IPS-18c (cell line): ENCODE measurements around the gene TRIAP1.
"Not testable (repeated sequence)": the region's sequence is repeated elsewhere in the genome, so short reads cannot be mapped to it uniquely, and the experiment has no call there.

ENCODE experiments used
- H3K4me3 ChIP-seq: 2 replicates; pipeline ENCODE4 v1.7.0; 2013; ENCODE audit warnings: low read depth, mild to moderate bottlenecking, low read length, moderate library complexity; ENCODE audit not compliant: insufficient read depth
- H3K9me3 ChIP-seq: one replicate; pipeline ENCODE4 v1.6.1; 2013; ENCODE audit warnings: mild to moderate bottlenecking, low read length, moderate library complexity; ENCODE audit not compliant: control insufficient read depth, insufficient read depth

The TRIAP1 gene

DNA sequence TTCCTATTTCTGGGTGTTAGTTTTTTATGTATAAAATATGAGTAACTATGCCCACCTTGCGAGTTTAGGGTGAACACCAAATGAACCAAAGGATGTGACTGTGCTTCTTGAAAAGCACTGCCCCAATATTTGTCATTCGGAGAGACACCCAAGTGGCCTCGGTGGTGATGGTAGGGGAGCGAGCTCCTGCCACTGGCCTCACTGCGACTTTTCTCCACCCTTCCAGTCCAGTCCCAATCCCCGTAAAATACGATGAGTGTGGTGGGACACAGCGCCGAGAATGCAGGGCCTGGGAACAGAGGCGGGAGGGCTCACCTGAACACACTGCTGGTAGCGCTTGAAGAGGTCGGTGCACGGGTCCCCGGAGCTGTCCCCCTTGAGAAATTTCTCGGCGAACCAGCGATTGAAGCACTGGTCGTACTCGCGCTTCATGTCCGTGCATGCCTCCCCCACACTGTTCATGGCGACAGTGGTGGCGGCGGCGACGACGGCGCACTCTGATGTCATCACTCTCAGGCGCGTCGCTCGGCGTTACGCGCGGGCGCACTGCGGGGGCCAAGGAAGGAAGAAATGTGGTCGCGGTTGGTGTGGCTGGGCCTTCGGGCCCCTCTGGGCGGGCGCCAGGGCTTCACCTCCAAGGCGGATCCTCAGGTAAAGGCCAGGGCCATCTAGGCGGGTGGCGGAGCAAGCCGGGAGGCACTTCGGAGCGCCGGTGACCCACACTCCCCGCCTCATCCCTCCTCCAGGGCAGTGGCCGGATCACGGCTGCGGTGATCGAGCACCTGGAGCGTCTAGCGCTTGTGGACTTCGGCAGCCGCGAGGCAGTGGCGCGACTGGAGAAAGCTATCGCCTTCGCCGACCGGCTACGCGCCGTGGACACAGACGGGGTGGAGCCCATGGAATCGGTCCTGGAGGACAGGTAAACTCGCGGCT, at the start of gene TRIAP1, which contains the start of gene GATC:
Gene TRIAP1 (minus strand): TSS at position 474 of the 933 bp plus-strand sequence. CDS start 12 bp downstream, at position 462.
Gene GATC (plus strand): TSS at position 534 of the 933 bp plus-strand sequence. CDS start 37 bp downstream, at position 571.
- Histone ChIP-seq H3K4me3 (peak within 1 kb of the TSS; percentile 97), H3K9me3 (no peaks in the 10 kb centered on the region)

DNA sequence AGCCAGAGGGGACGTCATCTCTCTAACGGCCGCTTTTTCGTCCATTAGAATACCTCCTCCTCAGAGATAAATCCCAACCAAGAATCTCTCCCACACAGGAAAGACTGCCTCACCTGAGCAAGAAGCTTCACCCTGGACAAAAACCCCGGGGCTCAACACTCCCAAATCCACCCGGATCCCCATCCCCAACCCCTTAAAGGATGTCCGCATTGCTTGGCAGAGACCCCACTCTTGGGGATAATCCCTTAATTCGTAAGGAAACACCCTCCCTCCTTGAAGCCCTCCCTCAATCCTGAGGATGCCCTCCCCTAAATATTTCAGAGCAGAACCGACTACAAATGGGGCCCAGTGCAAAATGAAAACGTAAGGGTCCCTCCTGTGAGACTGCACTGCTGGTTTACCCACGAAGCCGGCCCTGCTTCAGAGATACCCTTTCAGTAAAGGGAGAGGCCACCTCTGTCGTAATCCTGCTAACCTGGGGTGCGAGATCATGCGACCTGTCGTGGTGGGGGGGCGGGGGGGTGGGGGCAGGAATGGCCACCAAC, 49.1 kb upstream of the TRIAP1 start:
- H3K9me3 ChIP-seq: no peaks in the 10 kb centered on the region
- peak overlapping the region; percentile 94 for H3K4me3 ChIP-seq

DNA sequence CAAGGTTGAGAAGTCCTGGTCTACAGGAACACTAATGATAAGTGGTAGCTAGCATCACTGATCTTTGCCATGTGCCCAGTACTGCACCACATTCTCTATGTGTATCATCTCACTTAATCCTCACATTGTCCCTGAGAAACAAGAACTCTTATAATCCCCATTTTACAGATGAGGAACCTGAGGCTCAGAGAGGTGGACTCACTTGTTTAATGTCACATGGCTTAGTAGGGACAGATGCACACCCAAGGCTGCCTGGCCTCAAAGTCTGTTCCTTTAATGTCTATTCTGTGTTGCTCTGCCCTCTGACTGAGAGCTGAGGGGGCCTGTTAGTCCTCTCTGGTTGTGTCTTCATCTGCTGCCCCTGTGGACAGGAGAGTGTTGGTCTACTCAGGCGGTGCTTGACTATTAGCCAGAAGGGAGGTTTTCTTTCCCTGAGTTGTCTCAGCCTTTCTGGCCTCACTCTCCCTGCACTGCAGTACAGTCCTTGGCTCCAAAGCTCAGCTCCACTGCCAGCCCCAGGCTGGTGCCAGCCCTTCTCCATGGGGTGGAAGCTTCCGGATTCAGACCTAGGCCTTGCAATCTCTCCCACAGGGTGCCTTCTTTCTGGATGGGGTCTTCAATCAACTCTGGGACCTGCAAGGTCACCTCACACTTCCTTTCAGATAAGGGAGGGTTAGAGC, 44.8 kb upstream of the TRIAP1 start:
- H3K9me3 ChIP-seq: no peaks in the 10 kb centered on the region
- no peak overlapping the region; the same call in 1 of the 2 replicates for H3K4me3 ChIP-seq

DNA sequence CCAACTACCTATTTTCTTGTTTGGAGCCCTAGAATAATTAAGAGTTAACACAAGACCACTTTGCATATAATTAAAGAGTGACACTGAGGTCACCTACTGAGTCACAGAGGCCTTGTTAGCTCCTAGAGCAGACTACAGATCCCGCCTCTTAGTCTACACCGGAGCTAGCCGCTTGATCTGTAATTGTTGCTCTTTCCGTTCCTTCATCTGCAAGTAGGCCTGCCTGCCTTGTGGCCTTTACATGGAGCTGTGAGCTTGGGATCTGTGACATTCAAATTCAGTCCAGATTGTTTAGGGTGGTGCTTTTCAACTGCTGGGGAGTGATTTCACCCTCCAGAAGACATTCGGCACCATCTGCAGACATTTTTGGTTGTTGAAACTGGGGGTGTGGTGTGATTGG, 44.1 kb upstream of the TRIAP1 start:
- no peaks in the 10 kb centered on the region for H3K9me3 ChIP-seq
- no peak overlapping the region for H3K4me3 ChIP-seq

DNA sequence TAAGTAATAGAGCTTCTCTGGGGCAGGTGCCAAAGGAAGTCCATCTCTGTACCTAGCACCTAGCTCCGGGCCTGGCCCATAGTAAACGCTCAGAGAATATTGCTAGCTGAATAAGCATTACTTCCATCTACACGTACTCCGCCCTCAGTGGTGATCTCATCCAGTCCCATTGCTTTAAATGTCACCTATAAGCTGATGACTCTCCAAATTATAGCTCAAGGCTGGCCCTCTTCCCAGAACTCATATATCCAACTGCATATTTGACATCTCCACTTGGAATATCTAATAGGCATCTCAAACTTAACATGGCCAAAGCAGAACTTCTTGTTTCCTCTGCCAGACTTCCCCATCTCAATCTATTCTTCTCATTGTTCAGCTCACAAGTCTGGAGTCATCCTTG, 42.8 kb upstream of the TRIAP1 start:
- Histone ChIP-seq H3K4me3 (no peak overlapping the region), H3K9me3 (no peaks in the 10 kb centered on the region)

DNA sequence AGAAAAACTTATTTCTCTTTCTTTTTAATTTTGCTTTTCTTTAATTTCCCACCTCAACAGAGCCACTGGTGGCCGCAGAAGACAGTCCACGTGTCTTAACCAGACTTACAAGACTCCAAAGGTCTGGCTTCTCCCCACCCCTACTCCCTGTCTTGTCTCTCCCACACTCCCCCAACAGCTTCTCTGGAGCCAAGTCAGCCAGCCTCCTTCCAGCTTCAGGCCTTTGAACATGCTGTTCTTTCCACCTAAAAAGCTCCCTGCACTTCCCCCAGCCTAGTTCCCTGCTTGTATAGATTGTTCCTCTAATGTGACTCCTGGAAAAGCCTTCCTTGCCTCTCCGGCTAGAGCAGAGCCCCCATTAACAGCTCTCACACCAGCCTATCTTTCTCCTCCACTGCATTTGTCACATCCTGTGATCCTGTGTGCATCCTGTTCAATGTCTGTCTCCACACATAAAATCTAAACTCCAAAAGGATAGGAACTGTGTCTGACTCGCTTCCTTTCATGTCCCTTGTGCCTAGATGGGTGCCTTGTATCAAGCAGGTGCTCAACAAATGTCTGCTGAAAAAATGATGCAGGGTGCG, 42.0 kb upstream of the TRIAP1 start:
- H3K4me3 ChIP-seq: no peak overlapping the region
- no peaks in the 10 kb centered on the region for H3K9me3 ChIP-seq

DNA sequence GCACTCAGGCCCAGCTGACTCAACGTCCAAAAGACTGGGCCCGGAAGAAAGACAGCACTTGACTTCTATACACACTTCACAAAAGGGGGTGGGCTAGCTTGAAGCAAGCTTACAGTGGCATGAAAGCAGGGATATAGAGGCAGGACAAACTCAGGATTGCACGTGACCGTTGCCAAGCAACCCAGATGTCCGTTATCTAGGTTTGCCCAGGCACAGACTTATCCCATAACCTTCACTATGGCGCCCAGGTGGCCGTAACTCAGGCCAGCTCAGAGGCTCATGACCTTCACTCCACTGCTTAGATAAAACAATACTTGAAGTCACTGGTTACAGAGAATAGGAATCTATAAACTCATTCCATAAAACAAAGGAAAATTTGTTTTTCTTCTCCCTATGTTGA, 41.4 kb upstream of the TRIAP1 start:
- H3K9me3 ChIP-seq, H3K4me3 ChIP-seq: not testable (repeated sequence)

DNA sequence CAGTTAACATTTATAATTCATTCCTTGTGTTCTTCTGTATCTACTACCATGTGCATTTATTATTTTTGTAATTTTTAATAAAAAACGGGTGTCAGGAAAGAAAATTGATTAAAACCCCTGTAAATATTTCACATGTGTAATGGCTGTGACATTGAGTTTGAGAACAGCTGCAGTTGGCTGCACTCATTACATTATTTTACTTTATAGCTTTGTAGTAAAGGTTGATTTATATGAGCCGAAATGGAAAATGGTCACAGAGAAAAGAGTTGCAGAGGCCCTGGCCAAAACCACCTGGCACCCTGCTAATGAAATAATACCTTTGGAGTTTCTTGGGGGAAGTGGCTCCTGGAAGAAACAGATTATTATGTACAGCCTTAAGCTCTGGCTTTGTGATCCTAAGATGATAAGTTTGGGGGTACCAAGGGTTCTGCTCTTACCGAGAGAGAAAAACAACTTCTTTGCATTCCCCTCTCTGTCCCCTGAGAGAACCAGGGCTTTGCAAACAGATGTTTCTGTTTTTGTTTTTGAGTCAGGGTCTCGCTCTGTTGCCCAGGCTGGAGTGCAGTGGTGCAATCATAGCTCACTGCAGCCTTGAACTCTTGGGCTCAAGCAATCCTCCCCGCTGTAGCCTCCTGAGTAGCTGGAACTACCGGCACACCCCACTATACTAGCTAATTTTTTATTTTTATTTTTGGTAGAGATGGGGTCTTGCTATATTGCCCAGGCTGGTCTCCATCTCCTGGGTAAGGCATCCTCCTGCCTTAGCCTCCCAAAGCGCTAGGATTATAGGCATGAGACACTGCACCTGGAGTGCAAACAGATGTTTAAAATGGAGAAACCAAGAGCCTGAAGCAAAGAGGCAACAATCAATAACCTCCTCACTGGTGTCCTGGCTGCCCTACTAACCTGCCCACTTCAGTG, 40.0 kb upstream of the TRIAP1 start:
- no peaks in the 10 kb centered on the region for H3K9me3 ChIP-seq
- no peak overlapping the region for H3K4me3 ChIP-seq

DNA sequence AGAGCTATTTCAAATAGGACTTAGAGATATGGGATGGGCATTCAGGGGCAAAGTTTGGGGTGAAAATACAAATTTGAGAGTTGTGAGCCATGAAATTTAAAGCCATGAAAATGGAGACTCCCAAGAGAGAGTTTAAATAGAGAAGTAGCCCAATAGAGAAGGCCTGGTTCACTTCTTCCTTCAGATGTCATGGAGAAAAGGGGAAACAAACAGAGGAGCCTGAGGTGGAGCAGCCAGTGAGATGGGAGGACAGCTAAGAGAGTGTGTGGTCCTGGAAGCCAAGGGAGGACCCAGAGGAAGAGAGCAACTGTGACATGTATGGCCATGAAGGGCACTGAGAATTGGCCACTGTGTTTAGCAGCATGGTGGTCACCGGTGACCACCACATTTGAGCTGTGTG, 37.4 kb upstream of the TRIAP1 start:
- H3K9me3 ChIP-seq: no peaks in the 10 kb centered on the region
- no peak overlapping the region for H3K4me3 ChIP-seq

DNA sequence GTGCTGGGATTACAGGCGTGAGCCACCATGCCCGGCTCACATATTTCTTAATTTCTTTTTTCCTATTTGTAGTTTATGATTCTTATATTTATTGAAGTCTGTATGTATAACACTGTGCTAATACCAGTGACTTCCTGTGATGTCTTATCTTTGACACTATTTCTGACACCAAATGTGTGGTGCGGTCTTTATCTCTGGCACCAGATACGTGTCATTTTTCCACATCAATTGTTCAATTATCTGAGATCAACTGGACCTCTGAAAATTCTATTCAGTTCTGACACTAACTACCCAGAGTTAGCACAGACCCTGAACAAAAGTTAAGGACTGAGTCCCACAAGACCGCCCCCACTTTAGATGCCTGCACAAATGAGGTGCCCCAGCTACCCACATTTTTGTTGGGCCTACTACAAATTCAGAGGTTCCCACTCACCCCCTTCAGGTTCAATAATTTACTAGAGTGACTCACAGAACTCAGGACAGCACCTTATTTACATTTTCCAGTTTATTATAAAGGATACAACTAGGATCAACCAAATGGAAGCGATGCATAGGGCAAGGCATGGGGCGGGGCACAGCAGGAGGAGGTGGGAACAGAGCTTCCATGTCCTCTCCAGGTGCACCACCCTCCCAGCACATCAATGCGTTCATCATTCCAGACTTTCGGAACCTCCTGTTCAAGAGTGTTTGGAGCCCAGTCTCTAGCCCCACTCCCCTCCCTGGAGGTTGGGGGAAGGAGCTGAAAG, 35.0 kb upstream of the TRIAP1 start:
- H3K4me3 ChIP-seq: no peak overlapping the region

DNA sequence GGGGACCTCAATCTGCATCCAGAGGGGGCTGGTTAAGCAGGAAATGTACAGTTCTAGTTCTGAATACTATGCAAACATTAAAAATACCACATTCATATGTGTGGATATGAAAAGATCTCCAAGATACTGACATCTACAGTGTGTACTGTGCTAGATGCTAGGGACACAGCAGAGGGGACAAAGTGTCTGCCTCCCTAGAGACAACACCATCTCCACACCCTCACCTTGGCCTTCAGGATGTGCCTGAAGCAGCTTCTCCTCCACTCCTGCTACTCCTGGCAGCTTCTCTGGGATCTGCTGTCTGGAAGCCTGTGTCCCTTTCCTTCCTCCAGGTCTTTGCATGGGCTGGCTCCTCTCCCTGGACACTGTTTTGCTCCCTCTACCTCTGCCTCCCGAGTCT, 34.0 kb upstream of the TRIAP1 start:
- H3K9me3 ChIP-seq: peaks cover 4% of the 10 kb centered on the region
- H3K4me3 ChIP-seq: no peak overlapping the region

More for the DNA sequence above, 35.0 kb upstream of the TRIAP1 start:
- H3K9me3 ChIP-seq: peaks cover 4% of the 10 kb centered on the region

DNA sequence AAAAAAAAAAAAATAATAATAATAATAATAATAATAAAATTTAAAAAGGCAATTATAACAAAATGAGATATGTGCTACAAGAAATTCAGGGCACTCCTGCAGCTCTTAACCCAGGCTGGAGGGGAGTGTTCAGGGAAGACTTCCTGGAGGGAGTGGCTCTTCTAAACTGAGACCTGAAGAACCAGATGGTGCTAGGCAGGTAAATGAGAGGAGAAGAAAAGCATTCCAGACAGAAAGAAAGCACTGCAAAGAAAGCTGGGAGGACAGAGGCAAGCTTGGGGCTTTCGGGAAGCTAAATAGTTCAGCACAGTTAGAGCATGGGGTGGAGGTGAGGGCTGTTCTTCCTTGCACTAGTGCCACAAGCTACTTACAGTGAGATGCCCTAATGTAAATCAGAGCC, 33.3 kb upstream of the TRIAP1 start:
- Histone ChIP-seq H3K4me3 (no peak overlapping the region), H3K9me3 (peaks cover 4% of the 10 kb centered on the region)

DNA sequence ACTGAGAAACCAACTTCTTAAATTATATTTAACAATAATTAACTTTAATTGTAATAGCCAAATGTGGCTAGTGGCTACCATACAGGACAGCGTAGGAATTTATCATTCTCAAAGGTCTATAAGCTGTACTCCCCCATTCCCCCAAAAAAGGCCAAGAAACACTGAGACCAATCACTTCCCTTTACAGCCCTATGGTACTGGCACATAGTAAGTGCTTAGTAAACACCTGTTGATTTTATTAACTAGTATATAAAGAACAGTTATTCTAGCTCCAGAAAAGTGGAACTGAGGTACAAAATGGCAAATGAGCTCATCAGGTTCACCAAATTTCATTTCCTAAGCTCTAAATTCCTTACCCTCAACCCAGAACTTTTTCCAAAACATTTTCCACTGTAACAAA, 29.5 kb upstream of the TRIAP1 start:
- H3K9me3 ChIP-seq: peaks cover 4% of the 10 kb centered on the region
- H3K4me3 ChIP-seq: no peak overlapping the region

DNA sequence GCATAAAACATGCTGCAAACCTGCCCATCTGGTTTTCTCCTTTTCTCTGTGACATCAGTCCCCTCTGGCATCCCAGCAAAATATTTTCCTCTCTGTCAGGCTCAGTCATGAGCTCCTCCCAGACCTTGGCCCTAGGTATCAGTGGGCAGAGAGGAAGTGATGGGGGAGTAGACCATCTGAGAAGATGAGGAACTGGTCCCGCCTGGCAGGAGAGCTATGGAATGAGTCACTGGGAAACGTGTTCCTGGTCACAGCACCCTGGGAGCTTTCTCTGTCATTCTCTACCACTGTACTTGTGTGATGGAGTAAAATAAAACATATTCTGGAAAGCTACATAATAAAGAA, 28.4 kb upstream of the TRIAP1 start:
- Histone ChIP-seq H3K4me3 (no peak overlapping the region), H3K9me3 (peaks cover 4% of the 10 kb centered on the region)

DNA sequence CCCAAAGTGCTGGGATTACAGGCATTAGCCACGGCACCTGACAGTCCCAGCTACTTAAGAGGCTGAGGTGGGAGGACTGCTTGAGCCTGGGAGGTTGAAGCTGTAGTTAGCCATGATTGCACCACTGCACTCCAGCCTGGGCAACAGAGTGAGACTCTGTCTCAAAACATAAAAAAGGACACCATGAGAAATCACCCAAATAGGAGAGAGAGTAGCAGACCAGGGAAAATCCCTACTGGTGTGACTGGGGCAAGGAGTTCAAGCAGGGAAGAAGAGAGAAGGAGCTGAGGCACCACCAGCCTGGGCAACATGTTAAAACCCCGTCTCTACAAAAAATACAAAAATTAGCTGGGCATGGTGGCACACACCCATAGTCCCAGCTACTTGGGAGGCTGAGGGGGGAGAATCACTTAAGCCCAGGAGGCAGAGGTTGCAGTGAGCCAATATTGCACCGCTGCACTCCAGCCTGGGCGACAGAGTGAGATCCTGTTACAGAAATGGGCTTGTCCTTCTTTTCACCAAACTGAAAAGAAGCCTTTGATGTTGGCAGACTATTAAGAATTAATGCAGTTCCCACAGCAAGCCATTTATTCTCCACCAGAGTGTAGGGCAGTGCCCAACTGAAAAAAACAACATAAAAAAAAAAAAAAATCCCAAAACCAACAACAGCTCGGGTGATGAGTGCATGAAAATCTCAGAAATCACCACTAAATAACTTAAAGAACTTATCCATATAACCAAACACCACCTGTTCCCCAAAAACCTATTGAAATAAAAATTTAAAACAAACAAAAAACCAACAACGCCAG, 27.8 kb upstream of the TRIAP1 start:
- Histone ChIP-seq H3K4me3 (no peak overlapping the region), H3K9me3 (peaks cover 4% of the 10 kb centered on the region)
